HT-29 (cell line): ENCODE measurements around the gene SERINC1. TPM values are rescaled to one million over a fixed set of nuclear protein-coding genes. Genes with fewer than 3 reads are reported as not detected.
A peak's percentile ranks its signal among the peaks of the same experiment; 100 is the strongest.
"Not testable (repeated sequence)": the region's sequence is repeated elsewhere in the genome, so short reads cannot be mapped to it uniquely, and the experiment has no call there.

Experiments
- DNase-seq: peaks from one replicate; pipeline ENCODE4 v3.0.0-alpha.2; 2015; ENCODE audit warnings: low spot score
- total RNA-seq: library from RNA; depleted of rRNA; stranded (reverse); fragments of >200 nt; shearing (Covaris generic); gene quantifications from 2 replicates; pipeline ENCODE4 v1.2.3, GENCODE V29; 2014; rRNA removed

Gene SERINC1
- total RNA-seq = 22.9 and 27.0 TPM in 2 replicates

GRCh38 chr6:122471107-122472021 is at the start of gene SERINC1:
SERINC1 (minus strand) TSS chr6:122471807; CDS start chr6:122471737, 70 bp downstream.
- peak; percentile 96 for DNase-seq

GRCh38 chr6:122511193-122511924 is 39.8 kb upstream of the SERINC1 start:
- no peak for DNase-seq

- DNase-seq = not testable (repeated sequence)
Measured at GRCh38 chr6:122505170-122505569, 33.6 kb upstream of the SERINC1 start.

- DNase-seq = no peak
Measured at GRCh38 chr6:122501475-122501874, 29.9 kb upstream of the SERINC1 start.

GRCh38 chr6:122495612-122496011 is 24.0 kb upstream of the SERINC1 start:
- DNase-seq = no peak

GRCh38 chr6:122494665-122495272 is 23.2 kb upstream of the SERINC1 start:
- DNase-seq = peak; percentile 33

GRCh38 chr6:122491919-122492555 is 20.4 kb upstream of the SERINC1 start:
- DNase-seq = peak; percentile 87

GRCh38 chr6:122490607-122491006 is 19.0 kb upstream of the SERINC1 start:
- DNase-seq = no peak

GRCh38 chr6:122484760-122485159 is 13.2 kb upstream of the SERINC1 start:
- DNase-seq = no peak

- no peak for DNase-seq
Measured at GRCh38 chr6:122482750-122483080, 11.1 kb upstream of the SERINC1 start.

GRCh38 chr6:122476131-122476530 is 4.5 kb upstream of the SERINC1 start:
- DNase-seq = peak; percentile 37

GRCh38 chr6:122472022-122472340 is 374 bp upstream of the SERINC1 start:
- no peak for DNase-seq

- no peak for DNase-seq
Measured at GRCh38 chr6:122461885-122462284, 9.7 kb downstream of the SERINC1 start.

- not testable (repeated sequence) for DNase-seq
Measured at GRCh38 chr6:122459865-122460416, 11.7 kb downstream of the SERINC1 start.

GRCh38 chr6:122459240-122459639 is 12.4 kb downstream of the SERINC1 start:
- DNase-seq = peak; percentile 35

- no peak for DNase-seq
Measured at GRCh38 chr6:122458087-122458486, 13.5 kb downstream of the SERINC1 start.

GRCh38 chr6:122455116-122455515 is 16.5 kb downstream of the SERINC1 start:
- not testable (repeated sequence) for DNase-seq

- DNase-seq = no peak
Measured at GRCh38 chr6:122454673-122455072, 16.9 kb downstream of the SERINC1 start.

GRCh38 chr6:122452509-122452908 is 19.1 kb downstream of the SERINC1 start:
- no peak for DNase-seq

- DNase-seq = no peak
Measured at GRCh38 chr6:122449069-122449468, 22.5 kb downstream of the SERINC1 start.

- no peak for DNase-seq
Measured at GRCh38 chr6:122445274-122445673, 26.3 kb downstream of the SERINC1 start.

- DNase-seq = no peak
Measured at GRCh38 chr6:122438975-122439374, 32.6 kb downstream of the SERINC1 start.
